ENCODE measurements around the gene TINAG.
"Not testable (repeated sequence)": the region's sequence is repeated elsewhere in the genome, so short reads cannot be mapped to it uniquely, and the experiment has no call there.

TINAG gene

DNA sequence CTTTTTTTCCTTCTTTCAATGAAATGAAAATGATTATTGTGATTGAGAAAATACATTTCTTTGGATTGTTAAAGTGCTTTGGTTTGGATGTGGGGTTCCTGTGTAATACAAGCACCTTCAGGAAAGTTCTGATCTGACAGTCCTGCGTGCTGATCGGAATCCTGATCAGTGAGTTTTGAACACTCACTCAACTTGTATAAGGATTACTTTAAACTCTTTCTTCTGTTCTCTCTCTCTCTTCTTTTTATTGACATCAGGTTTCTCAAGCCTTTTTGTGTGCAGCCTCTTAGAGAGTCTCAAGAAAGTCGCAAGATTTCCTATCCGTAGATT, 710 bp downstream of the TINAG start:
- DNase-seq (ENCODE audit: low spot score) = no peak

GRCh38 chr6:54310377-54311152, 2.3 kb downstream of the TINAG start:
- DNase-seq (ENCODE audit: low spot score) = no peak

- DNase-seq (ENCODE audit: low spot score) = no peak
Measured at GRCh38 chr6:54315656-54316055, 7.4 kb downstream of the TINAG start.

GRCh38 chr6:54320871-54321270, 12.6 kb downstream of the TINAG start:
- DNase-seq (ENCODE audit: low spot score) = no peak

- no peak for DNase-seq (ENCODE audit: low spot score)
Measured at GRCh38 chr6:54327631-54328030, 19.4 kb downstream of the TINAG start.

- DNase-seq (ENCODE audit: low spot score) = not testable (repeated sequence)
Measured at GRCh38 chr6:54331571-54331970, 23.3 kb downstream of the TINAG start.

DNA sequence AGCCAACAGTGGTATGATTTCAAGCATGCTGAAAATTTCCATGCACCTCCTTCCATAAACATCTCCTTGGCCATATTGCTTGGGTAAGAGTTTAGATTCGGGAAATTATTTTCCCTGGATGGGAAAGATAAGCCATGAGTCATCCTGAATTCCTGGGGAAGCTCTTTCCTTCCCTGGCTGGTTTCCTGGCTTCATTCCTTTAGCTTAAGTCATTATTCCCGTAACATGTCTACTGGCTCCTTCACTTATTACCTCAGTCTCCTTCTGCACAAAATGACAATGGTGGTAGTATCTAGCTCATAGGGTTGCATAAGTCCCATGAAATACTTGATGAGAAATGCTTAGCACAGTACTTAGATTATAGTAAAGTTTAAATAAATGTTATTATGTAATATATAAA, 27.6 kb downstream of the TINAG start:
- peak; percentile 63 for DNase-seq (ENCODE audit: low spot score)

DNA sequence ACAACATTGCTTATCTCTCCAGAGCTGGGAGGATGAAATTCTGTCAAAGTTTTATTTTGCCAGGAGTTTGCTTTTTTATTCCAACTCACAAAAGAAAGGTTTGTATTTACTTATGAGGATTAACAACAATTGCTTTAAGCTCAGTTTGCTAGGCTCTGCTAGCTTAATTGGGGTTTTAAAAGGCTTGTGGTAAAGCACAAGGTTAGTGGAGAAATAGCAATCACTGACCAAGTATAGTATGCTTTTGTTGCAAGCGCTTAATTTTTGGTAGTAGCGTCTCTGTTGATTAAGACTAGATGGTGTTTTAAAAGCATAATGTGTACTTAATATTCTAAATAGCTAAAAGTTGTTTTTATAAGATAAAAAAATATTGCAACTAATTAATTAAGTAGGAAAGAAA, 45.7 kb downstream of the TINAG start:
- no peak for DNase-seq (ENCODE audit: low spot score)

GRCh38 chr6:54354608-54355007, 46.4 kb downstream of the TINAG start:
- no peak for DNase-seq (ENCODE audit: low spot score)

- DNase-seq (ENCODE audit: low spot score) = no peak
Measured at GRCh38 chr6:54357141-54357540, 48.9 kb downstream of the TINAG start.

DNA sequence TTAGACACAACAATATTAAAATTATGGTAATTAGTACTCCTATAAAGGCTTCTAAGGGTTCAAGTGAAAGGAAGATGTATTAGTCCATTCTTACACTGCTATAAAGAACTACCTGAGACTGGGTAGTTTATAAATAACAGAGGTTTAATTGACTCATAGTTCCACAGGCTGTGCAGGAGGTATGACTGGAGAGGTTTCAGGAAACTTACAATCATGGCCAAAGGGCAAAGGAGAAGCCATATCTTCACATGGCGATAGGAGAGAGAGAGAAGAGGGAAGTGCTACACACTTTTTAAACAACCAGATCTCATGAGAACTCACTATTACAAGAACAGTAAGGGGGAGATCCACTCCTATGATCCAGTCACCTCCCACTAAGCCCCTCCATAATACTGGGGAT, 52.9 kb downstream of the TINAG start:
- DNase-seq (ENCODE audit: low spot score) = no peak

DNA sequence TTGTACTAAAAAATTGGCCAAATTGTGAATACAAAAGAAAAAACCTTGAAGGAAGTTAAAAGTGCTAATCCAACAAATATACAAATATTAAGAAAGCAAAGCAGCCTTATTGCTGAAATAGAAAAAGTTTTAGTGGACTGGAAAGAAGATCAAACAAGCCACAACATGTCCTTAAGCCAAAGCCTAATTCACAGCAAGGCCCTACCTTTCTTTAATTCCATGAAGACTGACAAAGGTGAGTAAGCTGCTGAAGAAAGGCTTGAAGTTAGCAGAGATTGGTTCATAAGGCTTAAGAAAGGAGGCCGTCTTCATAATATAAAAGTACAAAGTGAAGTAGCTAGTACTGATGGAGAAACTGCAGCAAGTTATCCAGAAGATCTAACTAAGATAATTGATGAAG, 53.5 kb downstream of the TINAG start:
- no peak for DNase-seq (ENCODE audit: low spot score)

DNA sequence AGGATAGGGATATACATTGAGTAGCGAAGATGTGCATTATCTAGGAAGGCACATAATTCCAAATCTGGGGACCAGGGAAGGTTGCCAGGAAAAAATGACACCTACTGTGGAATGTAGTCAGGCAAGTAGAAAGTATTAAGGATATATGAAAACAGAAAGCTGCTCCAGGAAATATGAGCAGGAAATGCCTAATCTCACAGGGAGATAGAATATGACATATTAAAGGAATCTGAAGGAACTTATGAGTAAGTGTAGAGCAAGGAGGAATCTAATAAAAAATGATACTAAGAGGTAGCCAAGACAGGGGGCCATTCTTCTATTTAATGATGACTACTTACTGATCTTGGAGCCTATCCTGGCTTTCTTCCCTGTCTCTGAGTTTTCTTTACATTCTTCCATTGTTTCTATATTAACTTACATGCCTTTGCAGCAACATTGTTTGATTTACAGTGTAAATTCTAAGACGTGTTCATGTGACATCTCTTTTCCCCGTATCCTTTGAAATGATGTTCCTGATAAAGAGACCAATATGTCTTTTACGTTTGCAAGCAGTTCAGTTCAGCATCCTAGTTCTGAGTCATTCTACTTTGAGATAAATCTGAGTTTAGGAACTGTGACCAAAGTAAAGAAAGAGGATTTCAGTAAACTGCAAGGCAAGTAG, 58.6 kb downstream of the TINAG start:
- no peak for DNase-seq (ENCODE audit: low spot score)

GRCh38 chr6:54377776-54378175, 69.5 kb downstream of the TINAG start:
- DNase-seq (ENCODE audit: low spot score) = no peak

- DNase-seq (ENCODE audit: low spot score) = no peak
Measured at GRCh38 chr6:54386295-54386694, 78.1 kb downstream of the TINAG start.

- no peak for DNase-seq (ENCODE audit: low spot score)
Measured at GRCh38 chr6:54390362-54390761, 82.1 kb downstream of the TINAG start.

GRCh38 chr6:54391577-54391976, 83.3 kb downstream of the TINAG start:
- DNase-seq (ENCODE audit: low spot score) = no peak

DNA sequence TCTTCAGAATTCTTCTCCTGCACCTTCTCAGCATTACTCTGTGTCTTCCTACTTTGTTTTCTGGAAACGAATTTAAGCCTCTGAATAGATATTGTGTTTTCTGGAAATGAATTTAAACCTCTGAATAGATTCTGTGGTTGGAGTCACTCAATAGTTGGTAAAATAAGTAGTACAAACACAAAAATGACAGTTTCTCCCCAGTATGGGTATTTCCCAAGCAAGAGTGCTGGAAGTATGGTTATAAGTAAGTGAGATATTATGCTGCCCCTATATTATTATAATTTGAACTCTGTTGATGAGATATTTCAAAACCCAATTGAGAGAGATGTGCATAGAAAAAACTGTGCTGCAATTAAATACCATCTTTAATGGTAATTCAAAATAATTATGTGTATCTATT, 94.9 kb downstream of the TINAG start:
- no peak for DNase-seq (ENCODE audit: low spot score)

DNA sequence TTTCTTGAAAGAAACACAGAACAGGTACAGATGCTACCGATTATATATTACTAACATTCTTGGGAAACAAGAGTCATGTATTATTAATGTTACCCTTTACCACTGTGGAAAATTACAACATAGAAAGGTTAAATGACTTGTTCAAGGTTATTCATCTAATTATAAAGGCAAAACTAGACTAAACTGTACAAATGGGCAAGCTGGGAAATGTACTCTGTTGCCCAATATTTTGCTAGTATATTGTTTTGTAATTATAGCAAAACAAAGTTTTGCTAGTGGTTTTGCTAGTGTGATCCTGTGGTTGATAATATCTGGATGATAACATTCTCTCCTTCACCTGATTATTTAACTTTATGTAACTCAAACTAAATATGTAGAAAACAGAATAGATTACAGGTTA, 96.5 kb downstream of the TINAG start:
- DNase-seq (ENCODE audit: low spot score) = no peak

DNA sequence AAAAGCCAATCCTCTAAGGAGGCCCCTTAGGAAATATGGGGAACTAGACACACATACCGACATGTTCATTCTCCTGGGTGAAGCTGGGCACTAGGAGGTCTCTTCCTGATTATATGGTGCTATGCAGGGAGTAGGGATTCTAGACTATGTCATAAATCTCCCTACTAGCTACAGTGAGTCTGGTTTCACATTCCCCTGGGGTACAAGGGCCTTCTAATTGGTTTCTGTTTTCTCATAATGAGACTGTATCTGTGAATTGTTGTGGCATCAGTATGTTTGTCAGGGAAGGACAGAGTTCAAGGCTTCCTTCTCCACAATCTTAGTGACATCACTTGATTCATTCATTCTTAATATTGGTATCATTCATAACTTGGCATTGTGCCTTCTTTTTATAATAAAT, 103.5 kb downstream of the TINAG start:
- DNase-seq (ENCODE audit: low spot score) = no peak

GRCh38 chr6:54415517-54415916, 107.3 kb downstream of the TINAG start:
- no peak for DNase-seq (ENCODE audit: low spot score)

DNA sequence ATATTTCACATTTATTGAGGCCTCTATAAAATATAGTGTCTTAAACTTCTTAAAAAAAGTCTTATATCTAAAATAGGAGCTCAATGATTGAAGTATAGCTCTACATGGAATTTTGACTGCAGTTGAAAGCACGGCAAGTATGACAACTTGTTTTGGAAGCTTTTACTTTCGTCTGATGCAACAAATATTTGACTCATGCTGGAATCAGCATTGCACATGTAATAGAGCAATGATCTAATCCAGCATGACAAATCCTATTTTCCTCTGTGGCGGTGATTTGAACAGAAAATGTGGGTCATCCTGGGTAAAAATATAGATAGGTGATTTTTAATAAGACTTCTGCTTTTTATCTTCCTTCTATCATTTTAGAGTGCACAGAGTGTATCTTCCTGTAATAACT, 111.6 kb downstream of the TINAG start:
- peak; percentile 50 for DNase-seq (ENCODE audit: low spot score)

DNA sequence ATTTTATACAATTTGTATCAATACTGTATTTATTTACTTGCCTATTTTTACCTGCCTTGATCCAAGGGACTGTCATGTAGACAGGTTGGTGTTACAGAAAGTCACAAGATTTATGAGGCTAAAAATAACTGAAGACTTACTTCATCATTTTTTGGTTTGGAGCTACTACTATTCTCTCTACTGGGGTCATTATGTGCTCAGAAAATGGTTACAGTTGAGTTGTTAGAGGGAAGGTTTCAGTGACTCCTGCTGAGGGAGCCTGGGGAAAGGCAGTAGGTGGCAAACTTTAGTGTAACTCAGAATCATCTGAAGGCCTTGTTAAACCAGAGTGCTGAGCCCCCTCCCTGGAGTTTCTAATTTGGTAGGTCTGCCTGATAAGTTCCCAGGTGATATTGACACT, 118.8 kb downstream of the TINAG start:
- no peak for DNase-seq (ENCODE audit: low spot score)

DNA sequence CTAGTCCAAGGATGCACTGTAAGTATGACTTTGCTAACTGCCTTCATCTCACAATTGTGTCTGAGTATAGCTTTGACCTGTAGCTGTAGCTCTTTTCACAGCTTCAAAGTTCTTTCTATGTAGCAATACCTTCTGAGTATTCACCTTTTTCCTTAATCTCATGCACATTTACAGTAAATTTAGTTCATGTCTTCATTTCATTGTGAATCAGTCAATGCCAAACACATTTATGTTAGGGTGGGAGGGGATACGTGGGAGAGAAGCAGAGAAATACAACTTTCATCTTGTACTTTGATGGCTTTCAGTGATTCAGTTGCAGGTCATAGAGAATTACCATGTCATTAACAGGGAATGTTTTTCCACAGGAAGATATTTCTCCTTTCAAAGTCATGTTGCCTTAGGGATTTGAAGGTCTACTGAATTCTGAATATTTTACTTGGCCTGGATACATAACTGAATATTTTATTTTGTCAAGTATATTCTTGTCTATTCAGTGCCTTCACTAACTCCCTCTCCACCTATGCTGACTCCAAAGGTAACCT, 119.2 kb downstream of the TINAG start:
- DNase-seq (ENCODE audit: low spot score) = no peak

Measured in AG08396 (cell line).